HG02678 (cell line): Measurements from ENCODE around the gene APOBEC3A.
"Not testable (repeated sequence)": the region's sequence is repeated elsewhere in the genome, so short reads cannot be mapped to it uniquely, and the experiment has no call there.

Experiments
- ATAC-seq: cut with Tn5 transposase; IDR thresholded peaks from one replicate; pipeline ENCODE4 v1.9.1; 2021; ENCODE audit warnings: mild to moderate bottlenecking, moderate library complexity; ENCODE audit not compliant: unreplicated experiment

APOBEC3A gene

DNA sequence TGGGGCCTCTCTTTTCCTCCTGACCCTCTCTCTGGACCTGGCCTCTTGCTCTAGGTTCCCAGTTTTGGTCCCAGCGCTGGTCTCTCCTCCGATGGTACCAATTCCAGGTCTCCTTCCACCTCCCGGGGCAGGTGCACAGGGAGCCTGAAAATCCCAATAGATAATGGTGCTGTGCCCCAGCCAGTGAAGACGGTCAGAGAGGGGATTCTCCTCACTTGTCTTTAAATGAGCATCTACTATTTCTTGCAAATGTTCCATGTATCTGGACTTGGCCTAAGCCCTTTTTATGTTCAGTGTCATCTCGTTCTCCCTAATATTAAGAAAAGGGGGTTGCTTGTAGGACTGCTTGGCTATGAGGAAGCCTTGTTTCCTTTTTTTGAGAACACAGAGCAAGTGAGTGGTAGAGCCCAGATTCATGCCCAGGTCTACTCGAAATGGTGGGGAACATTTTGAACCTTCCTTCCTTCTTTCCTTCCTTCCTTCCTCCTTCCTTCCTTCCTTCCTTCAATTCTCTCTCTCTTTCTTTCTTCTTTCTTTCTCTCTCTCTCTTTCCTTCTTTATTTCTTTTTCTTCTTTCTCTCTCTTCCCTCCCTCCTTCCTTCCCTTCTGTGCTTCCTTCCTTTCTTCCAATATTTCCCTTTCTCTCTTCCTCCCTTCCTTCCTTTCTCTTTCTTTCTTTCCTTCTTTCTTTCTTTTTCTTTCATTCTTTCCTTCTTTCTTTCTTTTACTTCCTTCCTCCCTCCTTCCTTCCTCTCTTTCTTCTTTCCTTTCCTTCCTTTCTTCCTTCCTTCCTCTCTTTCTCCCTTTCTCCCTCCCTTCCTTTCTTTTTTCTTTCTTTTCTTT, 620 bp downstream of the APOBEC3A start:
- ATAC-seq = no peak

DNA sequence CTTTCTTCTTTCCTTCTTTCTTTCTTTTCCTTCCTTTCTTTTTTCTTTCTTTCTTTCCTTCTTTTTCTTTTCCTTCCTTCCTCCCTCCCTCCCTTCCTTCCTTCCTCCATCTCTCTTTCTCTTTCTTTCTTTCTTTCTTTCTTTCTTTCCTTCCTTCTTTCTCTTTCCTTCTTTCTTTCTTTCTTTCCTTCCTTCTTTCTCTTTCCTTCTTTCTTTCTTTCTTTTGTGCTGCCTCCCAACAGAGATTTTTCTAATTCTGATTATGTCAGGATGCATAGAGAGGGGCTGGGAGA, 1.2 kb downstream of the APOBEC3A start:
- ATAC-seq = not testable (repeated sequence)

DNA sequence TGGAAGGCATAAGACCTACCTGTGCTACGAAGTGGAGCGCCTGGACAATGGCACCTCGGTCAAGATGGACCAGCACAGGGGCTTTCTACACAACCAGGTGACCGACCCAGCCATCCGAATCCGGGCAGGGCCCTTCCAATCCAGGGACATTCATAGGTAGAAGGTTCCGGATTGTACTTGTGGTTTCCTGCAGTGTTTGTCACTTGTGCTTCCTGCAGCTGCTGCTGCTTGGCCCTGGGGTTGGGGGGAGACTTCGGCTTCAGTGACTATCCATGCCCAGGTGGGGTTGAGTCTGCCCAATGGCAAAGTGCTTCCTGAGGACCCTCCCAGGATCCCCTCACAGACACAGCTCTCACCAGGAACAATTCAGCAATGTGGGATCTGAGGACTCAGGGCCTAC, 2.2 kb downstream of the APOBEC3A start:
- no peak for ATAC-seq

DNA sequence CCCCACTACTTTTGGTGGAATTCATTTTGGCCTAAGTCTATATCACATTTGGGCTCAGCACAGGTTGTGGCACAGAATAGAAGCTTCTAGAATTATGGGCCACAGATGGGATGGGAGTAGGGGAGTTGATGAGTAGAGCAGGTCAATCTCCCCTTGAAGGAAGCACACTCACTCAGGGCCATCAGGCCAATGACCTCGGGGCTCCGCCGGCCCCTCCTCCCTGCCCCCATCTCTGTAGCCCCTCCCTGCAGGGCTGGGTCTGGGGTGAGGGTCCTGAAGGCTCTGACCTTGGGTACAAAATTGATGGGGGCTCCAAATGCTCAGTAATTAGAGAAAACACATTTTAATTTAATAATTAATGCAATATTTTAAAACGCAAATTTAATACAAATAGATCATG, 3.3 kb downstream of the APOBEC3A start:
- ATAC-seq = not testable (repeated sequence)

DNA sequence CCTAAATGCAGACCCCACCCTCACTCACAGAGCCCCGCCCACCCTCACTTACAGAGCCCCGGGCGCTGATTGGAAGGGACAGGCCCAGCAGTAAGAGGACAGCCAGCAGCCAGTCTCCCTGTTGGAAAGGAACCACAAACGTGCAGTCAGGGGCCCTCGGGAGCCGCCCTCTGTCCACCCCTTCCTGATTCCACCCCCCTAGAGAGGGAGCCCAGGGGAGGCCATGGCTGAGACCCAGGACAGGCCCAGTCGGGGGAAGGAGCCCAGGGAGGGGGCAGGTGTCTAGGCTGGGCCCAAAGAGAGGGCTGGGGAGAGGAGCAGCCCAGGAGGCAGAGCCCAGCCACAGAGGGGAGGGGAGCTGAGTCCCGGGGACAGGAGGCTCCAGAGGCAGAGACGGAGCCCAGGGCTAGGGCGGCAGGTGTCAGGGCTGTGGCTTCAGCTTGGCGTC, 5.9 kb downstream of the APOBEC3A start:
- not testable (repeated sequence) for ATAC-seq

DNA sequence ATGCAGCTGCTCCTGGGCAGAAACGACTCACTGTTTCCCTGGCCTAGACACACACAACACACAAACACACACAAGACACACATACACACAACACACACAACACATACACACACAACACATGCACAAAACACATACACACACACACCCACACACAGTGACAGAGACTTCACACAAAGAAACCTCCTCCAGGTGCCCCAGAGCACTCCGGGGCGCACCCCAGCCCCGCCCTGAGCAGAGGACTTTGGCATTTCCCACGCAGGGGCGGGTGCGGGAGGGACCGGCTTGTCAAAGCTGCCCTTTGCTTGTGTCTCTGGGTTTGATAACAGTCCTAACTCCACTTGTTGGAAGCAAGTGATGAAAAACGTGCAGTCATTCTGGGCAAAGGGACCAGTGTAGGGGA, 6.5 kb downstream of the APOBEC3A start:
- no peak for ATAC-seq

DNA sequence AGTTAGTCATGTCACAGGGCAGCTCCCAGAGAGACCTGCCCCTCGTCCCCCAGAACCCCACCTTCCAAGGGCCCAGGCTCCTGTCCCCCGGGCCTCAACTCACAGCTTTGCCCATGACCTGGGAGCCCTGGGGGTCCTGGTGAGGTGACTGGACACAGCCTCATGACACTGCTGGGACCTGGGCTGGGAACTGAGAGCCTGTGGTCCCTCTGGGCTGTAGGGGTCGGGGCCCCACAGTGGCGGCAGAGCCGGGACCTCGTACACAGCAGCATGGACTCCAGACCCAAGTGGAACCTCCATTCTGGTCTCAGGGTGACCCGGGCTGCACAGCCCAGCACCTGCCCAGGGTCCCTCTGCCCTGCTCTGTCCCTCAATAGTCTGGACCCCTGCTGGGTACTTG, 6.9 kb downstream of the APOBEC3A start:
- no peak for ATAC-seq

DNA sequence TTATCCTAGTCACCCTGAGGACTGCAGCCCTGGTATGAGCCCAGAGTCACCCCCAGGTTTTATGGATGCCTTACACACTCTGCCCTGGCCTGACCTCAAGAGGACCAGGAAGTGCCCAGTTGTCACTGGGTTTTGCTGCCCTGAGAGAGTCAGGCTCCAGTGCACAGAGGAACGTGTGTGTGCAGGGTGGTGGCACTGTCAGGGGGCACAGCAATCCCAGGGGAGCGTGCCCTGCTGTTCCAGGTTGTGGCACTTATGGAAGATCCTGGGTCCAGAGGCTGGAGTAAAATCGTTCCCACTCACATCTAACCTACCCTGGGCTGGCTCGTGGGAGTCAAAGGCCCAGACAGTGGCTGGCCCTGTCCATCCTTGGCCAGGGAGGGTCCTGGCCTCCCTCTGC, 7.6 kb downstream of the APOBEC3A start:
- ATAC-seq = no peak

DNA sequence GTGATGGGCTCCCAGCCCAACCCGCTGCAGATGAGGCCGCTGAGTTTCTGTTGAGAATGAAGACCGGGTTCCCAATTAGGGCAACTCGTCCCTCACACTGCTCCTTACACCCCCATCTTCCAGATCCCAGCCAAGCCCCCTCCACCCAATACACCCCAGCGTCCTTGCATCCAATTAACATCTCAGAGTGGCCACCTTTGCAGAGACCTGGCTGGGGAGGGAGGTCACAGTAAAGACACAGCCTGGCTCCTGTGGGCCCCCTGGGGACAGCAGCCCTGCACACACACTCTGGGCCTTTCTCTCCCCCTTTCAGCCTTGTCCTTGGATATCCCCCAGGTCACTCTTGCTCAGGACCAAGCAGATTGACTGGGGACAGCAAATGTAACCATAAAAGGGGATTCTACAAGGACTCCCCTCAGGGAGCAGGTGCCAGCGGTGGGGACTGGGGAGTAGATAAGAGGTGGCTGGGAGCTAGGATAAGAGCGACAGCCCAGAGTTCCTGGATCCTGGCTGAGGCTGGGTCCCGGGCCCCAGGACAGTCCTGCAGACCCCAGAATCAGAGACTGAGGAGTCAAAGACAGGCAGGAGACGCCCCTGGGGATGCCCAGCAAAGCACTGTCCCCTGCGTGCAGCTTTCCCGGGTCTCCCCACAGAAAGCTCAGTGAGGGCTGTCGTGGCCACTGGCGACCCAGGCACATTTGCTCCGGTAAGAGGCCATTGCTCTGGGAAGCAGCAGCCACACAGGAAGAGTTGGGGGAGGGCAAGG, 8.4 kb downstream of the APOBEC3A start:
- ATAC-seq = no peak

DNA sequence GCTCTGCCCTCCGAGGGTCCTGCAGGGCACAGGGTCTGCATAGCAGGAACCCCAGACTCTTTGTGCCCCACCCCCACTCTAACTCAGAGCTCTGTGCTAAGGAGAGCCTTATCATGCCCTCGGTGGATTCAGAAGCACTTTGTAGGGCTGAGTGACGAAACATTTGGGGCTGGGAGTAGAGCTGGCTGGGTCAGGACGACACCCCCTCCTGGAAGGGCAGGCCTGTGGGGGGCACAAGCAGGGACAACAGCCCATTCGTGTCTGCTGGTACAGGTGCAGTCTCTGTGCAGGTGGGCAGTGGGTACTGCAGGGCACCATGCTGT, 8.9 kb downstream of the APOBEC3A start:
- no peak for ATAC-seq

DNA sequence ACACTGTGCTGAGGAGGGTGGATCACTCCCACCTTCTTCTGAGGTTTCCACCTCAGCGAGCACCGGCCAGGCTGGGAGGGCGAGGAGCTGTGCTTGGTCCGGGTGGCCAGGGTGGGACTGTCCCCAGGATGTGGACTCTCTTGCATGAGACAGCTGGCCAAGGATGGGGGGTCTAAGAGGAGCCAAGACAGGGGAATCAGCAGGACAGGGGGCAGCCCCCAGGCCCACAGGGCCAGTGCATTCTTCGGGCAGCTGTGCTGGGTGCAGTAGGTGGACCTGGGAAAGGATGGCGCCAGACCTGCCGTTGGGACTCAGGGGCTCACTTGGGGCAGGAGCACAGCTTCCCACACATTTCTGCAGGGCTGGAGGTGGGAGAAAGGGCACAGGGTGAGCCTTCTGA, 9.5 kb downstream of the APOBEC3A start:
- ATAC-seq = no peak

DNA sequence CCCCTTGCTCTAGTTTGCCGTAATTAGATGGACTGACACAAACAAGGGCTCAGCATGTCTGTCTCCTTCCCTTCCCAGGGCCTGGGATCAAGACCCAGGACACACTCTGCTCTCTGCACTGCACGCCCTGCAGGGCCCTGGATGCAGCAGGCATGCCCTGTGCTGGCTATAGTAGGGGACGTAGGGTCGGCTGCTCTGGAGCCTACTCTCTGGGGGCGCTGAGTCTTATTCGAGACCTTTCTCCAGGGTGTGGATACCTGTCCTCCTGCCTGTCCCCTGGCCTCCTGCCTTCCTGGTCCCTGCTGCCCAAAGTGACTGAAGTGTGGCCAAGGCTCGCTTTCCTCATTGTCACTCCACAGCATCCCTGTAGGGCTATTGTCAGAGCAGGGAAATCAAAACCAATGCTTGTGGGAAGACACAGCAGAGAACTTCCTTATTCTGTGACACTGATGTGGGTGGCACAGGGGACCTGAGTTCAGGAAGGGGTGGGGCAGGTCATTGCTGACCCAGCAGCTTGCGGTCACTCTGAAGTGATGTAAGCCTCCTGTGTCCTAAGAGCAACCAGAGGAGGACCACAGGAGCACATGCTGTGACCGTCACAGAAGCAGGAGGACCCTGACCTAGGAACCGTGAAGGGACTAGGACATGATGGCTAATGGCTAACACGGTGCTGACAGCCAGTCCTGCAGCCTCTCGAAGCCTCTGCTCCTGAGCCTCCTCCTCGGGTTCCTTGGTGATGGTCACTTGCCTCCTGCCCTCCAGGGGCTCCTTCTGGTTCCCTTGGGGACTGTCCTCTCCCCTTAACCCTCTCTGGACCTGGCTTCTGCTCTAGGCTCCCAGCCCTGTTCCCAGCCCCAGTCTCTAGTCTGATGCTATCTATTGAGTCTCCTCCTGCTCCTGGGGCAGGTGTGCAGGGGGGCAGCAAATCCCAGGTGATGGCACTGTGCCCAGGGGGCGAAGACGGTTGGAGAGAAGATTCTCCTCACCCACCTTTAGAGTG, 10.3 kb downstream of the APOBEC3A start:
- ATAC-seq = no peak

DNA sequence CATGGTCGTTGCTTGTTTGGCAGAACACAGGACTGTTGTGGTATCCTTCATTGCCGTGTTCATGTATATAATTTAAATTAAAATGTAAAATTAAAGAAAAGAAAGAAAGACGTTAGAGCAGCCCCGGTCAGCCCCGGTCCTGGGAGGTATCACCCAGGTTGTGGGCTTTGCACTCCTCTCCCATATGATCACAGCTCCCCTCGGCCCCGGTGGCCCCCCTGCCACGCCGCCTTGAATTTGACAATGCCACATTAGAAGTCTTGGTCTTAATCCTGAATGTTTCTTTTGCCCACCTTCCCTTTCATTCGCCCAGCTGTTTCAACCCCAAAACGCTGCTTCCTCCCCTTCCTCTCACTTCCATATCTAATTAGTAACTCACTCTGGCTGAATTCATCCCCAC, 11.4 kb downstream of the APOBEC3A start:
- ATAC-seq = no peak

DNA sequence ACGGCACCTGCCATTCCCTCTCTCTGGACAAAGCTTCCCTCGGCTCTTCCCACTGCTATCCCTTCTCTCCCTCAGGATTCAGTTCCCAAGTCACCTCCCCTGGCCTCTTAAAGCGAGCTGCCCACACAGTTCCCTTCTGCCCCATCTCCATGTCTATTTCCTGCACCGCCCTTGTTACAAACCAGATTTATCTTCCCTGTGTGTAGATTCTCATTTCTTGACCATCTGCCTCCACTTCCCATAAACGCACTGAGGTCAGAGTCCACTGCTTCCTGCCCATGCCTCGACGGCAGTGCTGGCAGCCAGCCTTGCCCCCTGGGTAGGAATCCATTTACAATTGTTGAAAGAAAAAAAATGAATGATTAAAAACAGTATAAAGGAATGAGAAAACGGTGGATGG, 13.1 kb downstream of the APOBEC3A start:
- ATAC-seq = no peak

DNA sequence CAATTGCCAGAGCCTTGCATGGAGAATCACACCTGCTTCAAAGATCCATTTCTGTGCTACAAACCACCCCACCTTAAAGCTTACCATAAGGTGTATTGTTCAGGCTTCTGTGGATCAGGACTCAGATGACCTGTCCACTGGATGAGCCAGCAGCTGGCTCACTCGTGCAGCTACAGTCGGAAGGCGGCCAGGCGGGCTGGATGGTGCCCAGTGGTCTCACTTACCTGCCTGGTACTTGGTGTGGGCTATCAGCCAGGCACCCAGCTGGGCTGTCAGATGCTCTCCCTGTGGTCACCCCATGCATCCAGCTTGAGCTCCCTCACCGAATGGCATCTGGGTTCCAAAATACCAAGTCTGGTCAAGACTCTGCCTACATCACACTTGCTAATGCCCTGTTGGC, 13.8 kb downstream of the APOBEC3A start:
- ATAC-seq = no peak

DNA sequence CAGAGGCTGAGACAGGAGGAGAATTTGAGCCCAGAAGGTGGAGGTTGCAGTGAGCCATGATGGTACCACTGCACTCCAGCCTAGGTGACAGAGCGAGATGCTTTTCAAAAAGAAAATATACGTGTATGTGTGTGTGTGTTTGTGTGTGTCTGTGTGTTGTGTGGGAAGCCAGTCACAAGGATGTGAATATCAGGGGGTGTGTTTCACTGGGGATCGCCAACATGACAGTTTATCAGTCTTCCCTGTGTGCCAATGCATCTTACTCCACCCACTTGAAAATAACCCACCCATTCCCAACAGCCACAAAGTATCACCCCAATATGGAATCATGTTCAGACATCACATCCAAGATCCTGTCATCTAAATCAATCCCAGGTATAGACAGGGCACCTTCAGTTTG, 14.4 kb downstream of the APOBEC3A start:
- no peak for ATAC-seq

DNA sequence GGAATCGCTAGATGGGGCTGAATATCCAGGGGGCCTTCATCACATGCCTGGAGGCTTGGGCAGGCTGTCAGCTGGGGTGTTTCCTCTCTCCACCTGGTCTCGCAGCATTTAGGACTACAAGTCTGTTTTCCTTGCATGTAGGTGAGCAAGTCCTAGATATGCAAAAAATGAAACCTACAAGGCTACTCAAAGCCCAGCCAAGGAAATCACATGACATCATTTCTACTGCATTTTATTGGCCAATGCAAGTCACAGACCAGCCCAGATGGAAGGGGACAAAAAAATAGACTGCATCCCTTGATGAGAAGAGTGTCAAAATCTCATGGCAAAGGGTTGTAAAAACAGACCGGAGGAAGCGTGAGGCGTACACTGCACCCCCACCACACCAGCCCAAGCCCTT, 15.1 kb downstream of the APOBEC3A start:
- no peak for ATAC-seq

DNA sequence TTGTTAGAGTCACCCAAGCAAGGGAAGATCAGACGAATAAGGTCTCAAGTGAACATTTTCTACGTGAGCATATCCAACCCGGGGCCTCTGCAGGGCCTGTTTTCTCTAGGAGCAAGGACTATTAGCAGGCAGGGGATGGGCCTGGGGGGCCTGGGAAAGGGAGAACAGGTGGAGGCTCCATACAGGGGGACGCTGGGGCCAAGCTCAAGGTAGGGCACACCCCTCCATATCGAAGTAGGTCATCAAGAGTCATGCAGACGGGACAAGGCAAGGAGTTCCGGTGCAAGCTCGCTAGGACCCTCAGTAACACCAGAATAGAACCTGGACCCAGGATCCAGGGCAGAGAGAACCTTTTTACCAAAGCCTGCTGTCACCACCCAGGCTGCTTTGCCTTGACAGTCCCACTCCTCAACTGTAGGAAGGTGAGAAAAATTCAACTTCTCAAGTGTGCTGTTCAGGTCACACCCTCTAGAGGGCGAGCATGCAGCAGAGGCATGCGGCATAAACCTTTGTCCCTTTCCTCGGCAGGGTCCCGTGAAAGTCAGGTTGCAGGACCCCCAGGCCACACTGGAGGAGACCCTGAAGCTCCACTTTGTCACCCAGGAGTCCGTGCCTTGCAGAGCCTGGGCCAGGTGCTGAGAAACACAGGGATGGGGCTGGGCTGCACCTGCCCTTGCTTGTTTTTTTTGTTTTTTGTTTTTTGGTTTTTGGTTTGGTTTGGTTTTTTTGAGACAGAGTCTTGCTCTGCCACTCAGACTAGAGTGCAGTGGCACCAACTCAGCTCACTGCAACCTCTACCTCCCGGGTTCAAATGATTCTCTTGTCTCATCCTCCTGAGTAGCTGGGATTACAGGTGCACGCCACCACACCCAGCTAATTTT, 16.1 kb downstream of the APOBEC3A start:
- no peak for ATAC-seq

DNA sequence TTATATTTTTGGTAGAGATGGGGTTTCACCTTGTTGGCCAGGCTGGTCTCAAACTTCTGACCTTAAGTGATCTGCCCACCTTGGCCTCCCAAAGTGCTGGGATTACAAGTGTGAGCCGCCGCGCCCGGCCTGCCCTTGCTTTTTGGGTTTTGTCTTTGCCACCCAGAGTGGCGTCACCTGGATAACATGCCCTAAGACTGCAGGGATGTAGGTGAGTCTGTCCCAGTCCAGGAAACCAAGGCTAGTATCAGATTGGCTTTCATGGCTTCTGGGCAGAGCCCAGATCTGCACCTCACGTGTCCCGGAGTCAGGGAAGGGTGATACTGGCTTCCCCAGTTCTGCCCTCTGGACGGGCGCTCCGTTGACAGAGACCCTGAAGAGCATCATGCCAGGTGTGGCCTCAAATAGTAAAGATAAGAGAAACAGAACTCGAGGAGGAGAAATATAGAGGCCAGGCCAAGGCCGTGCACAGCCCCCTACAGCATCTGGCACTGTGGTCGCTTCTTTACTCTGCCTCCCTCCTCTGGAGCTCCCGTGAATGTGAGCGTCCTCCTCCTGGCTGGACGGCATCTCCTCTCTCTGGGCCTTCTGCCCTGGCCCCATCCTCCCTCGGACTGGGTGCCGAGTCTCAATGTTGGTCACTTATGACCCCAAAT, 16.9 kb downstream of the APOBEC3A start:
- ATAC-seq = no peak

DNA sequence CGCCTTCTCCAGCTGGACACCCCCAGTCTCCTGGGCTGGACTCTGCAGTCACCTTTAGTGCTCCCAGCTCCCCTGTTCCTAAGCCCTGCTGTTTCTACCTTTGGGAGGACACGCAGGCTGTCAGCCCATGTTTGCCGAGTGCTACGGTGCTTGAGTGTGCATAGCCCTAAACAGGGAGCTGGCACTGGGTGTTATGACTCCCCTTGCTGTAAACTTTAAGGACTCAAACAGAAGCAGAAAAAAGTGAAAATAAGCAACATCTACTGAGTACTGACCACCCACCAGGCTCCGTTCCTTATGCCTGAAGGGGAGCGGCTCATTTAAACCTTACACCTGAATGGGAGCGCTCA, 17.4 kb downstream of the APOBEC3A start:
- no peak for ATAC-seq
